ENCODE results near the gene PDLIM4. TPM values are rescaled to one million over a fixed set of nuclear protein-coding genes. Genes with fewer than 3 reads are reported as not detected.
A peak's percentile ranks its signal among the peaks of the same experiment; 100 is the strongest.

PDLIM4 gene
- total RNA-seq, 1 donor from 2014 or later = 1.2 TPM

DNA sequence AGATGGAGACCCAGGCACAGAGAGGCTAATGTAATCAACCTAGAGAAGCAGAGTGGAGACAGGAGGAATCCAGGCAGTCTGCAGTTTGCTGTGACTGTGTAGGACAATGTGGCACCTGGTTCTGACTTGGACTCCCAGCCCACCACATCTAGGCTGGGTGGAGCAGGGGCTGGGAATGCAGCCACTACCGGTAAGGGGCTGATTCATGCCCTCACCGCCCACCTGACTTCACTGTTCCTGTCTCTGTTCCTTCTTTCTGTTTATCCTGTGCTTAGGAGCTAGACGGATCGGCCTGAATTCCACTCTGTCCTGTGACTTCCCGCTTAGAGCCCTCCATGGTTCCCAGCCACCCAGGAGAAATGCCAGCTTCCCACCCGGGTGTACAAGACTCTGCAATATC lies 2.6 kb downstream of the PDLIM4 start:
- Mint-ChIP-seq H3K36me3 (ENCODE audit: low read depth) (no peaks in the 10 kb centered on the region), H3K4me1 (ENCODE audit: low read depth) (peaks cover 47% of the 10 kb centered on the region), H3K9me3 (no peaks in the 10 kb centered on the region), H3K27ac (peak overlapping the region; percentile 64), H3K27me3 (ENCODE audit: low read depth) (peaks cover 13% of the 10 kb centered on the region), H3K4me3 (ENCODE audit: low read depth) (peak overlapping the region; percentile 31)
- intact Hi-C loops (cut with micrococcal nuclease) = loop anchor here (2.0 to 5.0 kb wide), 3 partner anchors 17 to 33 kb away; partner anchors contain the start of gene P4HA2
- DNase-seq (ENCODE audit: low spot score) = no peak

DNA sequence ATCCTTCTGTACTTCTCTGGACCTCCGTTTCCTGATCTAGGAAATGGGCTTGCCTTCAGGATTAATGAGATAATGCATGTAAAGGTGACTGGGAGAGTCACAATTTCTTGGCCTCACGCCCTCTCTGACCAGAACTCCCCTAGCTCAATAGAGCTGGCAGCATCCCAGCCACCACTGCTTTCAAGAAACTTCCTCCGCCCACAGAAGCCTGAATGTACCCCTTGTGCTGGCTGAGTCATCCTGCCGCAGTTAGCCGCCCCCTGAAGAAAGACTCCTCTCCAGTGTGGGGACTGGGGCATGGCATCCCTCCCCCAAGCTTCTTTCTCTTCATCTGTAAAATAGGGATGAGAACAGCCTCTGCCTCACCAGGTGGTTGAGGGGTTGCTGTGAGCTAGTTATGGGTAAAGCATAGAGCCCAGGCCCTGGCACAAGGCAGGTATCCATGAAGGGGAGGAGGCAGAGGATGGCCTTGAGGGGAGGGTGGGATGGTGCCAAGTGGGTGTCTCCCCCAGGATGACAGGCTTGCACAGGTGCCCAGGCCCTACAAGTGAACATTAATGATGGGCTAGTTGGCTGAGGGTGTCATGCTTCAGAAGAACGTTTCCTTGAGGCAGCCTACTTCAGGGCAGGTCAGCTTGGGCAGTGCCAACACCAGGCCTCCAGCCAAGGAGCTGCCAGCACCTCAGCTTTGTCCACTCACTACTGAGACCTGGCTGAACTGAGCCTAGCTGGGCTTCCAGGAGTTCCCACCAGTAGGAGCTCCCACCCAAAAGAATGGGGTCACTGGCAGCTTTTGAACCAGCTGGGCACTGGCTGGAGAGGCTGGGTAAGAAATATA lies 3.4 kb downstream of the PDLIM4 start:
- no peak for DNase-seq (ENCODE audit: low spot score)

DNA sequence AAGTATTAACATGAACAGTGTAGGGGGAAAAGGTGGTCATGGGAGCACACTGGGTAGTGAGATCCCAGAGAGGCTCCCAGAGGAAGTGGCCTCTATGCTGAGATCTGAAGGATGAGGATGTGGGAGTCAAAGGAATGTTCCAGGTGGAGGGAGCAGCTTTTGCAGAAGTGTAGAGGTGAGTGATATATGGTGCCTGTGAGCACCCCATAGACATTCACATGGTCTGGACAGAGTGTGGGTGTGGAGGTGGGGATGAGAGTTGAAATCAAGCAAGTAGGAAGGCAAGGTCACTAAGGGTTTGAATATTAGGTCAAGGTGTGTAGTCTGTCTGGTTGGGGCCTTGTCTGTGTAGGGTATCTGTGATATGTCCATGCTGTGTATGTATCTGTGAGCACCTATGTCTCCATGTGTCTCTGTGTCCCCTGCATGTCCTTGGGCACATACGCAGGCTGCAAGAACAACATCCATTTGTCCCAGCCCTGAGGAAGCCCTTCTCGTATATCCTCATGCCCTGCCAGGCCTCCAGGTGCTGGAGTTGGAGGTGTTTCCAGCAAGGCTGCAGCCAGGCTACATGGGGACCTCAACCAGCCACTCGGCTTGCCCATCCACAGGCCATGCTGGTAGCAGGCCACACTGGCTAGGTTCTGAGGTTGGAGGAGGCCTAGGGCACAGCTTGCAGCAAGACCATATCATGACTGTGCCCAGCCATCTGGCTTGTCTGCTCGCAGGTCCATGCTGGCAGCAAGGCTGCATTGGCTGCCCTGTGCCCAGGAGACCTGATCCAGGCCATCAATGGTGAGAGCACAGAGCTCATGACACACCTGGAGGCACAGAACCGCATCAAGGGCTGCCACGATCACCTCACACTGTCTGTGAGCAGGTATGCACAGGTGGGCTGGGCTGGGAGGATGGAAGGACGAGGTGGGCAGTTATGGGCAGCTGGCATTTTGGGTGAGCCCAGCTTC lies 4.7 kb downstream of the PDLIM4 start:
- H3K4me1 Mint-ChIP-seq (ENCODE audit: low read depth) = peaks cover 50% of the 10 kb centered on the region
- H3K36me3 Mint-ChIP-seq (ENCODE audit: low read depth) = no peaks in the 10 kb centered on the region
- no peak overlapping the region for H3K4me3 Mint-ChIP-seq (ENCODE audit: low read depth)
- DNase-seq (ENCODE audit: low spot score) = no peak
- H3K9me3 Mint-ChIP-seq = no peaks in the 10 kb centered on the region
- intact Hi-C loops (cut with micrococcal nuclease) = loop anchor here (2.0 to 5.0 kb wide), 3 partner anchors 19 to 35 kb away; partner anchors contain the start of gene P4HA2
- peaks cover 1% of the 10 kb centered on the region for H3K27me3 Mint-ChIP-seq (ENCODE audit: low read depth)
- peak overlapping the region; percentile 7 for H3K27ac Mint-ChIP-seq

More for the DNA sequence above, 3.4 kb downstream of the PDLIM4 start:
- Mint-ChIP-seq H3K27ac (peak overlapping the region; percentile 64), H3K4me3 (ENCODE audit: low read depth) (peak overlapping the region; percentile 31), H3K9me3 (no peaks in the 10 kb centered on the region), H3K4me1 (ENCODE audit: low read depth) (peaks cover 50% of the 10 kb centered on the region), H3K36me3 (ENCODE audit: low read depth) (no peaks in the 10 kb centered on the region), H3K27me3 (ENCODE audit: low read depth) (peaks cover 10% of the 10 kb centered on the region)
- intact Hi-C loops (cut with micrococcal nuclease) = loop anchor here (2.0 to 5.0 kb wide), 3 partner anchors 18 to 34 kb away; partner anchors contain the start of gene P4HA2

DNA sequence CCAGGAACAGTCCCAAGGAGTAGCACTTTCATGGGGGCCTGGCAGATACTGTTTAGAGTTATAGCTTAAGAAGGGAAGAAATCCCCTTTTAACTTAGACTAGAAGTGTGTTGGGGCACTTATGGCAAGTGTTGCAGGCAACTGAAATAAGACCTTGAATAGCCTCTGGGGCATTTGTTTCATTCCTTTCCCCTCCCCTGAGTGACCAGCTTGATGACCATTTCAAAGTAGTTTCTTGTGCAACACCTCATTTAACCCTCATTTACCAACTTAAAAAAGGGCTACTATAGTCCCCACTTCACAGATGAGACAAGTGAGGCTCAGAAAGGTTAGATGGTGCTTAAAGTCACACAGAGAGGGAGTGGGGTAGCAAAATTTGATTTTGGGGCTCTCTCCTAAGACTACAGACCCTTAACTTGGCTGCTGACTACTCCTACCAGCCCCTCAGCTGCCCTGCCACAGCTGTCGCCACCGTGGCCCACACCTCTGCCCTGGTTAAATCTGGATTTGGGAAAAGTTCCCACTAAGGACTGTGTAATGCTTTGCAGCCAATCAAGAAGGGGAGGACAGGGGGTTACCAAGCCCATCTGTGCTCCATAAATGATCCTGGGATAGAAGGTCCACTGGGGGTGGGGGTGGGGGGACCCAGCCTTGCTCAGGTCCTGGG lies 5.5 kb downstream of the PDLIM4 start:
- no peak for DNase-seq (ENCODE audit: low spot score)
- Mint-ChIP-seq H3K36me3 (ENCODE audit: low read depth) (no peaks in the 10 kb centered on the region), H3K27ac (peak overlapping the region; percentile 70), H3K4me1 (ENCODE audit: low read depth) (peaks cover 50% of the 10 kb centered on the region), H3K27me3 (ENCODE audit: low read depth) (no peaks in the 10 kb centered on the region), H3K4me3 (ENCODE audit: low read depth) (no peak overlapping the region), H3K9me3 (no peaks in the 10 kb centered on the region)
- intact Hi-C loops (cut with micrococcal nuclease) = loop anchor here (5.0 kb wide), 1 partner anchor 36 kb away; the partner anchor contains the start of gene P4HA2

DNA sequence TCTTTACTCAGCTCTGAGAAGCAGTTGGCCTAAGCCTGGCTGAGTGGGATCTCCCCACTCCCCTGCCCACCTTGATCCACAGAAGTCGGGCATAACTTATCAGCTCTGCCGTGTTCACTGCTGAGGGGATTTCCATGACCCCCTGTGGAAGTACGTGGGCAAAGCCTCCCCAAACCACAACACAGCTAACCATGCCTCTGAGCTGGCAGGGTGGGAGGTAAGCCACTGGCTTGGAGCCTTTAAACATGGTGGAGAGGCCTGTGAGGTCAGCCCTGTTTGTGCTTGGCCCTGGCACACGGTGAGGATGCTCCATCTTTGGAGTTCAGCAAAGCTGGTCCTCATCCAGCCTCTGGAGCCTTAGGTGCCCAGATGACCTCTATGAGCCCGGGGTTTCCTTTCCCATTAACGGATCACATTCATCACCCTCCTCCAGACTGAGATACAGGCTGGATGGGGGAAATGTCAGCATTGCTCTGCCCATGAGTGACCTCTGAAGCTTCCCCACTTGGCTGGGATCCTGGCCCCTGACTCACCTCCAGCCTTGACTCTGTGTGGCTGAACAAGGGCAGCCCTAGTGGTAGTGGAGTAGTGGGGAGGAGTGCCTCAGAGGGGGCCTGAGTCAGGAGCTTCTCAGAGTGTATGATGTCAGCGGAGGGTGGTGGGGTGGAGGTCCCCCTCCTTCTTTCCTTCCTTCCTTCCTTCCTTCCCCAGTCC lies 6.2 kb downstream of the PDLIM4 start:
- no peak for DNase-seq (ENCODE audit: low spot score)
- Mint-ChIP-seq H3K4me3 (ENCODE audit: low read depth) (no peak overlapping the region), H3K27me3 (ENCODE audit: low read depth) (no peaks in the 10 kb centered on the region), H3K27ac (peak overlapping the region; percentile 70), H3K4me1 (ENCODE audit: low read depth) (peaks cover 50% of the 10 kb centered on the region), H3K9me3 (no peaks in the 10 kb centered on the region), H3K36me3 (ENCODE audit: low read depth) (no peaks in the 10 kb centered on the region)
- intact Hi-C loops (cut with micrococcal nuclease) = loop anchor here (5.0 kb wide), 1 partner anchor 36 kb away; the partner anchor contains the start of gene P4HA2

DNA sequence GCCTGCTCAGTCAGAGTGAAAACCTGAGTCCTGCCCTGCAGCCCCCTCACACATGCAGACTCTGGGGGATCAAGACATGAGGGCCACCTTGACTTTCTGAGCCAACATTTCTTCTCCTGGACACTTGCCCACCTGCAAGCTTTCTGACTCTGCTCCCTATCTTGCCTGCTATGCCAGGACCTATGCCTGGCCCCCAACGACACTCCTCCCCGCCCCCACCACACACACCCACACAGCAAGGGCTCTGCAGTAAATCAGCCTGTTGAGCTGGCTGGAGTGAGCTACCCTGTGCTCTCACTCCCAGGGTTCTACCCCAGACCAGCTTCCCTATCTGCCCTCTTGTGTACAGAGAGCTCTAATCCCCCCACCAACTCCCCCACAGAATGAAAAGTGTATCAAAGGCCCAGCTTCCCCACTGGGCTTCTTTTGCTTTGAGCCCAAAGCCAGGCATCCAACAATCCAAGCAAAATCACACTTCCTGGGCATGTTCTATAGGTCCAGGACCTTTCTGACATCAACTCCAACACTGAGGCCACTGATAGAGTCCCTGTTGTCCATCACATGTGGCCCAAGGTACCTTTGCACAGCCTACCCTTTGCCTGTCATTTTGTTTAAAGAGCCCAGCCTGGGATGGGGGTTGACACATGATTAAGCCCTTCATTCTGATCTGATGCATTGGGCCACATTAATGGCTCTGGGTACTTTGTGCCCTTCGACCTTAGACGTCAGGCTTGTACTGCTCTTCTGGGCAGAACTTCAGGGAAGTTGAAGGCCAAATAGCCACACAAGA lies 7.2 kb downstream of the PDLIM4 start:
- H3K27me3 Mint-ChIP-seq (ENCODE audit: low read depth) = no peaks in the 10 kb centered on the region
- peaks cover 45% of the 10 kb centered on the region for H3K4me1 Mint-ChIP-seq (ENCODE audit: low read depth)
- intact Hi-C loops (cut with micrococcal nuclease) = loop anchor here (5.0 kb wide), 1 partner anchor 37 kb away; the partner anchor contains the start of gene P4HA2
- no peak for DNase-seq (ENCODE audit: low spot score)
- no peak overlapping the region for H3K4me3 Mint-ChIP-seq (ENCODE audit: low read depth)
- peak overlapping the region; percentile 54 for H3K27ac Mint-ChIP-seq
- no peaks in the 10 kb centered on the region for H3K9me3 Mint-ChIP-seq
- no peaks in the 10 kb centered on the region for H3K36me3 Mint-ChIP-seq (ENCODE audit: low read depth)

DNA sequence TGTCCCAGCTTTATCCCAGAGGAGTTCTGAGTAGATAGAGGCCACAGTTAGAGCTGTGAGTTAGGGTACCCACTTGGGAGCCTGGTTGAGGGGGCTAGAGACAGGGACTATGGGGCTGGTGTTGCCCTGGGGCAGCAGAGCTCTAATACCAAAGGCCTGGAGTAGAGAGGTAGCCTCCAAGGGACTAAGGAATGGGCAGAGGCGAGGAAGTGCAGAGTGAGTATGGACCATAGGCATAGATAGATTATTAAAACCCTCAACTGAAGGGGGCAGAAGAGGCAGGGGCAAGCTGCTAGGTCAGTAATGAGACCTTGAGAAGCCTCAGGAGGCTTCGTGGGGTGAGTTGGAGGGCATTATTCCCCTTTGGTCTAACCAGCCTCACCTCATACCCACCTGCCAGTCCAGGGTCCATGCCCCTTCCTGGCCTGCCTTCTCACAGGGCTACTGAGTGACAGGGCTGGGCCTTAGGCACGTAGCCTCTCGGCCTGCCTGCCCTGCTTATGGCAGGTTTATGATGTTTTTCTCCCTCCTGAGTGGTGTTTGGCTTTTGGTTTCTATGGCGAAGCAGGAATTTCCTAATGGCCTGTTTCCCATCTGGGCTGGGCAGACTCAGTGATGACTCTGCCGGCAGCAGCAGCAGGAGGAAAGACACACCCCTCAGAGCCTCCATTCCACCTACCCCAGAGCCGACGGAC lies 8.0 kb downstream of the PDLIM4 start:
- DNase-seq (ENCODE audit: low spot score) = no peak
- H3K4me3 Mint-ChIP-seq (ENCODE audit: low read depth) = no peak overlapping the region
- H3K27ac Mint-ChIP-seq = no peak overlapping the region
- no peaks in the 10 kb centered on the region for H3K27me3 Mint-ChIP-seq (ENCODE audit: low read depth)
- no peaks in the 10 kb centered on the region for H3K9me3 Mint-ChIP-seq
- intact Hi-C loops (cut with micrococcal nuclease) = no loop called here
- no peaks in the 10 kb centered on the region for H3K36me3 Mint-ChIP-seq (ENCODE audit: low read depth)
- H3K4me1 Mint-ChIP-seq (ENCODE audit: low read depth) = peaks cover 38% of the 10 kb centered on the region

DNA sequence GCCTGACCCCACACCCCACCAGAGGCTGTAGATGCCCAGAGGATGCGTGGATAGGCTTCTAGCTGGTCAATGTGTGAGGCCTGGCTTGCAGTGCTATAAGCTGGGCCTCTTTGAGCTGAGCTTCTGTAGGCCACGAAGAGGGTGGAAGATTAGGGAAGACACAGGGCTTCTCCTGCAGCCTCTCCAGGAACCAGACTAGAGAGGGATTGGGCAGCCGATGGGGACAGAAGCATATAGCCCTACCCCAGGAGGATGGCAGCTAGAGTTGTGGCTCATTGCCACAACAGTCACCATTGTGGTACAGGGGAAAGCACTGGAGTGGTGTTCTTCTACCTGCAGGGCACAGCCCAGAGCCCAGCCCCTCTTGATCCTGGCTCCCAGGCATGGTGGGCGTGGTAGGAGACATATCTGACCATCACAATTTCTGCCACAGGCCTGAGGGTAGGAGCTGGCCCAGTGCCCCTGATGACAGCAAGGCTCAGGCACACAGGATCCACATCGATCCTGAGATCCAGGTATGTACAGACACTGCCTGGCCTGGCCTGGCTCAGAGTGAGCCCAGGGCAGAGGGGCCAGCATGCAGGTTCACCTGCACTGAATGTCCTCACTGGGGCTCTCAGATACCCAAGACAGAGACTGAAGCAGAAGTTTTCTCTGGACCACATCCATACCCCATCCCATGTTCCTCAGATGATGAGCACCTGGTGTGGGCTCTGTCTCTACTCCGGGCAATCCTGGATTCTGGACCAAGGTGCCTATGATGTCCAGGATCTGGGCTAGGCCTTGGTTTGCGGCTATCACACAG lies 8.7 kb downstream of the PDLIM4 start:
- Mint-ChIP-seq H3K36me3 (ENCODE audit: low read depth) (no peaks in the 10 kb centered on the region), H3K9me3 (no peaks in the 10 kb centered on the region), H3K27ac (no peak overlapping the region), H3K27me3 (ENCODE audit: low read depth) (no peaks in the 10 kb centered on the region), H3K4me3 (ENCODE audit: low read depth) (no peak overlapping the region), H3K4me1 (ENCODE audit: low read depth) (peaks cover 30% of the 10 kb centered on the region)
- intact Hi-C loops (cut with micrococcal nuclease) = no loop called here
- DNase-seq (ENCODE audit: low spot score) = no peak

DNA sequence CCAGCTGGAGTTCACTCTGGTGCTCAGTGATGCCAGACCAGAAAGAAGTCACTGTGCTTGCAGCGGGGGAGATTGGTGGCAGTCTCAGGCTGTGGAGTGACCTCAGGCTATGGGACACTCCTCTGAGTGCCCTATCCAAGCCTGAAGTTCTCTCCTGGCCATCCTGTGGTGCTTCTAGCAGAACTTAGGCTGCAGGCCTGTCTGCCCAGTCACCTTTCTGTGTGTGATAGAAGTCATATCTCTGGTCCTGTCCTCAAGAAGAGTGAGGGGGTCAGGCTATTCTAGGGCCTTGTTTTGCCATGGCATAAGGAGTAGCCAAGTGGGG lies 9.3 kb downstream of the PDLIM4 start:
- no peak for DNase-seq (ENCODE audit: low spot score)
- H3K4me3 Mint-ChIP-seq (ENCODE audit: low read depth) = no peak overlapping the region
- peaks cover 27% of the 10 kb centered on the region for H3K4me1 Mint-ChIP-seq (ENCODE audit: low read depth)
- H3K9me3 Mint-ChIP-seq = no peaks in the 10 kb centered on the region
- H3K27ac Mint-ChIP-seq = no peak overlapping the region
- no peaks in the 10 kb centered on the region for H3K27me3 Mint-ChIP-seq (ENCODE audit: low read depth)
- H3K36me3 Mint-ChIP-seq (ENCODE audit: low read depth) = no peaks in the 10 kb centered on the region
- intact Hi-C loops (cut with micrococcal nuclease) = no loop called here

DNA sequence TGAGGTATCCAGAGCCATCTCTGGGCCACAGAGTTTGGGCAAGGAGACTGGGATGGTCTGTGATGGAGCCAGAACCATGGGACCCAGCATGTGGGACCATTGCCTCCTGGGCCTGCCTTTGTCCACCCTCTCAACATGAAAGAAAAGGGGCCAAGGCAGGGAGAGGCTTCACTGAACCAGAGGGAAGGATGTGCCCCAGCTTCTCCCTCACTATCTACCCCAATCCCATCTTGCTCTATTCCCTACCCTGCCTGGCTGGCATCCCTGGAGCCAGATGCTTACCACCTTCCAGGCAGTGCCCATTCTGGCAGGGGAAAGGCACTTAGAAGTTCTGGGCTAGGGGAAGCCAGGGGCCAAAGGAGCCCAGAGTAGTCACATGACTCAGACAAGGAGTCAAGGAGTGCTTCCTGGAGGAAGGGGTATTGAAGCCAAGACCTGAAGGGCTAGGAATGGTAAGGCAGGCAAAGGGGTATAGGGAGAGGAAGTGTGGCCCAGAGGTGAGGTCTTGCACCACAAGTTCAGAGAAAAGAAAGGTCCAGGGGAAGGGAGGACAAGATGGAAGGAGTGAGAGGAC lies 9.8 kb downstream of the PDLIM4 start:
- intact Hi-C loops (cut with micrococcal nuclease) = no loop called here
- Mint-ChIP-seq H3K9me3 (no peaks in the 10 kb centered on the region), H3K27me3 (ENCODE audit: low read depth) (no peaks in the 10 kb centered on the region), H3K36me3 (ENCODE audit: low read depth) (no peaks in the 10 kb centered on the region), H3K4me1 (ENCODE audit: low read depth) (peaks cover 24% of the 10 kb centered on the region), H3K27ac (peak overlapping the region; percentile 43), H3K4me3 (ENCODE audit: low read depth) (no peak overlapping the region)
- DNase-seq (ENCODE audit: low spot score) = no peak

Measured in activated T-helper 2 cell treated with anti-CD3 and anti-CD28 coated beads, Interferon-gamma antibody, Interleukin-2, Interleukin-4, amounts not matched to agents 10 μg/mL and 5 μg/mL and 100 μg/mL, durations not matched to agents 14 hours and 24 hours and 36 hours (primary cell).